Cardiac fibroblast (primary cell): ENCODE measurements around the gene CHTOP.

ENCODE experiments used
- DNase-seq, 2 donors: peaks; one replicate each; pipeline versions ENCODE4 v3.0.0 to v3.0.0-alpha.2; 2010; ENCODE audit warnings: low read depth in 2 of 2
- H3K4me3 ChIP-seq, 2 donors: replicated peaks in 1 of 2; 1 replicate in 1 of 2; 2 replicates in 1 of 2; pipeline ENCODE4 v1.5.1; 2011; ENCODE audit warnings: low read depth in 2 of 2, low read length in 2 of 2, mild to moderate bottlenecking in 2 of 2, moderate library complexity in 1 of 2
- TF ChIP-seq, protein P1 (sequence below): IDR thresholded peaks from one replicate; pipeline ENCODE4 v1.5.1; 2011; ENCODE audit warnings: low read depth, mild to moderate bottlenecking, low read length, inconsistent platforms

Gene CHTOP

DNA sequence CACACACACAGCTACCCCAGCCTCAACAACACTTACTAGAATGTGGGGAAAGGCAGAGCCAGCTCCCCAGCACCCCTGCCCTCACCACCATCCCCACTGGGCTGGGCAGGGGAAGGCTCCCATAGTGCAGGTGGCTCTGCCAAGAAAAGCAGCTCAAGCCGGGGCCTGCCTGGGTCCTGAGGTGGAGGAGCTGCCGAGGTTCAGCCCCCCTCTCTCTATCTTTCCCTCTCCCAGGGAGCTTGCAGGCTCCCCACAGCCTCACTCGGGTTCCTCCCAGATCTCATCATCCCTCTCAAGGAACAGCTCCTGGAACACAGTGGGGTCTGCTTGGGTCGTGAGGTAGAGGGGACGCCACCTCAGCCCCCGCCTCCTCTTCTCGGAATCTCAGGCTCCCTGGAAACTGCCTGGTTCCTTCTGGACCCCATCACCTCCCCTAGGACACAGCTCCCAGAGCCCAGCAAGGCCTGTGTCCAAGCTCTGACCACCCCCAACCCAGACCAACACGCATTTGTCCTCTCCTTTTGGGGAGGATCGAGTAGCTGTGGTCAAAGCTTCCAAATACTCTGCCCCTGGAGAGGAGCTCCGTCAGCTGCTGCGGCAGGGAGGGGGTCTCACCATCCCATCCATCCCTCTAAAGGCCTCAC is 21.6 kb upstream of the CHTOP start:
- H3K4me3 ChIP-seq: peak overlapping the region; percentile 71 to 77
- TF ChIP-seq, protein P1, sequence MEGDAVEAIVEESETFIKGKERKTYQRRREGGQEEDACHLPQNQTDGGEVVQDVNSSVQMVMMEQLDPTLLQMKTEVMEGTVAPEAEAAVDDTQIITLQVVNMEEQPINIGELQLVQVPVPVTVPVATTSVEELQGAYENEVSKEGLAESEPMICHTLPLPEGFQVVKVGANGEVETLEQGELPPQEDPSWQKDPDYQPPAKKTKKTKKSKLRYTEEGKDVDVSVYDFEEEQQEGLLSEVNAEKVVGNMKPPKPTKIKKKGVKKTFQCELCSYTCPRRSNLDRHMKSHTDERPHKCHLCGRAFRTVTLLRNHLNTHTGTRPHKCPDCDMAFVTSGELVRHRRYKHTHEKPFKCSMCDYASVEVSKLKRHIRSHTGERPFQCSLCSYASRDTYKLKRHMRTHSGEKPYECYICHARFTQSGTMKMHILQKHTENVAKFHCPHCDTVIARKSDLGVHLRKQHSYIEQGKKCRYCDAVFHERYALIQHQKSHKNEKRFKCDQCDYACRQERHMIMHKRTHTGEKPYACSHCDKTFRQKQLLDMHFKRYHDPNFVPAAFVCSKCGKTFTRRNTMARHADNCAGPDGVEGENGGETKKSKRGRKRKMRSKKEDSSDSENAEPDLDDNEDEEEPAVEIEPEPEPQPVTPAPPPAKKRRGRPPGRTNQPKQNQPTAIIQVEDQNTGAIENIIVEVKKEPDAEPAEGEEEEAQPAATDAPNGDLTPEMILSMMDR: no peak
- DNase-seq: no peak

- peak; percentile 51 to 79 for DNase-seq
- TF ChIP-seq, protein P1: no peak
- peak within 1 kb of the TSS; percentile 71 to 77 for H3K4me3 ChIP-seq
Observed at GRCh38 chr1:153612755-153613331, 21.0 kb upstream of the CHTOP start, which contains the start of gene S100A16. S100A16 (minus strand) TSS chr1:153613137; CDS start chr1:153608151, 4,986 bp downstream.

GRCh38 chr1:153613406-153613805 is 20.5 kb upstream of the CHTOP start:
- DNase-seq: no peak
- TF ChIP-seq, protein P1: no peak
- peak overlapping the region in 1 of 2 donors; percentile 77 for H3K4me3 ChIP-seq

- DNase-seq: no peak
- TF ChIP-seq, protein P1: peak; percentile 7
- H3K4me3 ChIP-seq: no peak overlapping the region
Observed at GRCh38 chr1:153614189-153614900, 19.5 kb upstream of the CHTOP start.

DNA sequence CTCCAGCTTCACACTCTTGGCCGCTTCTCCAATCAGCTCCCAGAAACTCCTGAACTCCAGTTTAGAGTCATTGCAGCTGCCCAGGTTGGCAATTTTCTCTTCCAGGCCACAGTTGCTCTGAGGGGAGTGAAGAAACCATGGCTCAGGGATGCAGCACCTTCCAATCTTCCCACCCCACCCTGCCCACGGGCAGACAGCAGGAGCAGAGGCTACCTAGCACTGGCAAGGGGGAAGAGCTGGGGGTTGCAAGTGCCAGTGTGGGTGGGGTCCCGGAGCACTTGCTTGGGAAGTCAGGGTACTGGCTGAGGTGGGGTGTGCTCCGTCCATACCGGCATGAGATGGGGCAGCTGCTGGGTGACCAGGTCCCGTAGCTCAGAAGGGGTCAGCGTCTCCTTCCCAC is 19.0 kb upstream of the CHTOP start:
- no peak for DNase-seq
- H3K4me3 ChIP-seq: no peak overlapping the region
- TF ChIP-seq, protein P1: no peak

GRCh38 chr1:153615406-153615805 is 18.5 kb upstream of the CHTOP start:
- no peak for DNase-seq
- H3K4me3 ChIP-seq: no peak overlapping the region
- TF ChIP-seq, protein P1: no peak
